Measurements from ENCODE around the gene KIAA1671. TPM values are rescaled to one million over a fixed set of nuclear protein-coding genes. Genes with fewer than 3 reads are reported as not detected.

Gene KIAA1671
- total and polyA plus RNA-seq, 2 of the 13 experiments (the other 11 are each of a cell fraction or from before 2014, with no cell fraction given), result 13.5 to 13.6 TPM

DNA sequence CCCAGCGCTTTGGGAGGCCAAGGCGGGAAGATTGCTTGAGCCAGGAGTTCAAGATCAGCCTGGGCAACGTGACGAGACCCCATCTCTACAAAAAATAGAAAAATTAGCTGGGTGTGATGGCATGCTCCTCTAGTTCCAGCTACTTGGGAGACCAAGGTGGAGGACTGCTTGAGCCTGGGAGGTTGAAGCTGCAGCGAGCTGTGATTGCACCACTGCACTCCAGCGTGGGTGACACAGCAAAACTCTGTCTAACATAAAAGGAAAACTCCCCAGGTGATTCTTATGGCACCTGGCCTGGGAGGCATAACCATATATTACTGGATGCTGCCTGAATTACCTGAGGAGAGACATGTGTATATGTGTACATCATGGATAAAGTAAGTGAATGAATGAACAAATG is 29.1 kb downstream of the KIAA1671 start:
- Histone ChIP-seq H3K4me1 (ENCODE audit: insufficient read depth, low read length) (no peaks in the 10 kb centered on the region), H3K79me2 (ENCODE audit: insufficient read depth, low read length) (peaks cover 4% of the 10 kb centered on the region), H3K9ac (ENCODE audit: insufficient read depth, low read depth, low read length) (no peak overlapping the region), H3K9me3 (ENCODE audit: low read length) (no peaks in the 10 kb centered on the region), H3K36me3 (replicated peaks in 1 of 2; ENCODE audit: control insufficient read depth in 1 of 2, insufficient read depth in 2 of 2, low read length in 2 of 2) (peaks cover 0 to 1% of the 10 kb centered on the region in 2 experiments; a peak in 2 of 5 replicates), H3K4me3 (replicated peaks in 1 of 3; ENCODE audit: insufficient read depth in 1 of 3, low read depth in 2 of 3, low read length in 3 of 3) (no peak overlapping the region), H3K27me3 (ENCODE audit: control insufficient read depth in 1 of 2, insufficient read depth in 2 of 2, low read length in 2 of 2) (no peaks in the 10 kb centered on the region), H4K20me1 (ENCODE audit: insufficient read depth, low read length) (no peaks in the 10 kb centered on the region), H3K4me2 (ENCODE audit: low read depth, low read length) (no peak overlapping the region), H2AFZ (ENCODE audit: low read length) (no peak overlapping the region), H3K27ac (ENCODE audit: extremely low read length, insufficient read depth, low read length) (no peak overlapping the region)
- TF ChIP-seq, protein P1, sequence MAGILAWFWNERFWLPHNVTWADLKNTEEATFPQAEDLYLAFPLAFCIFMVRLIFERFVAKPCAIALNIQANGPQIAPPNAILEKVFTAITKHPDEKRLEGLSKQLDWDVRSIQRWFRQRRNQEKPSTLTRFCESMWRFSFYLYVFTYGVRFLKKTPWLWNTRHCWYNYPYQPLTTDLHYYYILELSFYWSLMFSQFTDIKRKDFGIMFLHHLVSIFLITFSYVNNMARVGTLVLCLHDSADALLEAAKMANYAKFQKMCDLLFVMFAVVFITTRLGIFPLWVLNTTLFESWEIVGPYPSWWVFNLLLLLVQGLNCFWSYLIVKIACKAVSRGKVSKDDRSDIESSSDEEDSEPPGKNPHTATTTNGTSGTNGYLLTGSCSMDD (CRISPR knock-in tag; IDR thresholded peaks at IDR 0.05), result no peak
- TF ChIP-seq RNF219 (CRISPR knock-in tag; IDR thresholded peaks at IDR 0.05) (no peak), ZNF24 (IDR thresholded peaks at IDR 0.05) (no peak), STAT5B (CRISPR knock-in tag; IDR thresholded peaks at IDR 0.05) (no peak), ZNF713 (CRISPR knock-in tag; IDR thresholded peaks at IDR 0.05) (no peak), NKX3-1 (CRISPR knock-in tag; IDR thresholded peaks at IDR 0.05) (no peak), ZNF792 (CRISPR knock-in tag; IDR thresholded peaks at IDR 0.05) (no peak), YY1 (IDR thresholded peaks at IDR 0.05; ENCODE audit: insufficient read depth, insufficient replicate concordance, low read depth, low read length) (no peak), PATZ1 (CRISPR knock-in tag; IDR thresholded peaks at IDR 0.05) (no peak)
- in situ Hi-C loops (cut with HindIII; ENCODE audit: extremely low pct_ligation_motif_present, low pct_unique_long_range_greater_than_20kb), result no loop called here
- ChIA-PET CTCF (ENCODE audit: low intra/inter-chr PET ratio, low total read pairs) (no interaction called here), POLR2A (no interaction called here)
- BruUV-seq (replicated peaks), result no TSS peak
- 92% methylated on average over 6 of the region's 6 CpGs for WGBS (ENCODE audit: low lambda C conversion rate)
- FAIRE-seq (no peak), DNase-seq (ENCODE audit: low spot score) (no peak), ATAC-seq (no peak)
- intact Hi-C loops (cut with micrococcal nuclease; ENCODE audit: unreplicated experiment), result no loop called here
